22Rv1 (cell line): ENCODE data around the gene ANKRD23.
"Not testable (repeated sequence)": the region's sequence is repeated elsewhere in the genome, so short reads cannot be mapped to it uniquely, and the experiment has no call there.

Source experiments
- H3K27ac ChIP-seq: fragments of 450-650 bp; 2 replicates; pipeline ENCODE4 v1.5.1; 2017
- CTCF ChIP-seq: fragments of 450-650 bp; IDR thresholded peaks from 2 replicates; pipeline ENCODE4 v1.5.1; 2017; ENCODE audit warnings: mild to moderate bottlenecking
- ZFX ChIP-seq: fragments of 450-650 bp; IDR thresholded peaks from 2 replicates; pipeline ENCODE4 v1.6.1; 2017; ENCODE audit warnings: antibody characterized with exemption, borderline replicate concordance

ANKRD23 gene

DNA sequence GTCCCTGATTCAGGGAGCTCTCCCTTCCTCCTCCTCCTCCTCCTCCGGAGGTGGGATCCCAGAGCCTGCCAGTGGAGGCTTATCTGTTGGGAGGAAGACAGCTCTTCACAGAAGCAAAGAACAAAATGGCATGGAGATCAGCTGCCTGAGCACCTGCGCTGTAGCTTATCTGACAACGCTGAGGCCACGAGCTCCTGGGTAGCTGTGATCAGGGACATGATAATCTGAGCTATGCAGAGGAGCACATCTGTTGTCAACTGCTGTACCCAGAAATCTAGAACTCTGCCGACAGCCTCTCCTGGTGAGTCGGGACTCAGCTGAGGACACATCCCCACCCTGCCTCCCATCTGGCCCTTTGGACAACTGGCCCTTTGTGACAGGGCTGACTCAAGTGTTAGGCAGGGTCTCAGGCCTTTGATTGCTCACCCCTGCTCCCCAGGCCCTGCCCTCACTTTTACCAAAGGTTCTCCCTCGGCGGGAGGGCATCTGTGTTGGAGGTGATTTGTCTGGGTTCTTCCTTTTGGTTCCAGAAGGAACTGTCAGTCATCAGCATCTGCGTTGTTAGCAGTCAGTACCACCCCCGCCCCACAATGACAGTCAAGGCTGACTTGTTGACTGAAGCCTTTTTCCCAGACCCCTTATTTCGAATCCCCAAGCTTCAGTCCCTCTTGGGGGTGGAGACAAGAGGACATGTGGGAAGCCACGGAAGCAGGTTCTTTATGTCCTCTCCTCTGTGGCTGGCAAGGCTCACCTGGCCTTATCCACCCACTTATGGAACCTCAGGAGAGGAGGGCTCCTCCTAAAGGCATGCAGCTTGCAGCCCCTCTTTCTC, 33.7 kb downstream of the ANKRD23 start:
- H3K27ac ChIP-seq = no peak overlapping the region
- TF ChIP-seq ZFX = no peak
- no peak for TF ChIP-seq CTCF

GRCh38 chr2:96809216-96809882, 34.5 kb downstream of the ANKRD23 start:
- TF ChIP-seq CTCF = no peak
- TF ChIP-seq ZFX = no peak
- H3K27ac ChIP-seq = no peak overlapping the region

- TF ChIP-seq CTCF (no peak), ZFX (no peak)
- H3K27ac ChIP-seq = no peak overlapping the region
Observed at GRCh38 chr2:96808176-96808837, 35.5 kb downstream of the ANKRD23 start.

- no peak overlapping the region for H3K27ac ChIP-seq
- TF ChIP-seq CTCF (no peak), ZFX (no peak)
Observed at GRCh38 chr2:96807127-96807471, 36.7 kb downstream of the ANKRD23 start.

- TF ChIP-seq ZFX = no peak
- TF ChIP-seq CTCF = no peak
- H3K27ac ChIP-seq = no peak overlapping the region
Observed at GRCh38 chr2:96806468-96807126, 37.2 kb downstream of the ANKRD23 start.

- not testable (repeated sequence) for H3K27ac ChIP-seq
Observed at GRCh38 chr2:96805946-96806345, 37.9 kb downstream of the ANKRD23 start.

DNA sequence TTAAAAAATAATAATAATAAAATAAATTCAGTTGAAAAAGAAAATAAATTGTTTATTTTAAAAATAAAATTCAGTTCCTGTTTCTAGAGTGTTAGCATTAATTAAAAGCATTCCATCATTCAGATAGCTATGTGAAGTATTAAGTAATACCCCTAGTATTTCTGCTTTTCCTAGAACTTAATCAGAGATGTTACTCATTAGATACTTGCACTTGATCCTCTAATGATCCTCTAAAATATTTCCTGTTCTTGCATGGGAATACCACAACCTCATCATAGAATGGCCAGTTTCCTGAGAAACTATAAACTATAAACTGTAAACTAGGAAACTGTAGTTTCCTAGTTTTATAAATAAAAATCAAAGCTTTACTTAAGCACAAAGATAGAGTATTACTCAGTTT, 38.8 kb downstream of the ANKRD23 start:
- no peak for TF ChIP-seq CTCF
- TF ChIP-seq ZFX = no peak
- H3K27ac ChIP-seq = no peak overlapping the region
